OCI-LY3 (cell line): ENCODE measurements around the gene SNAI1.
"Not testable (repeated sequence)": the region's sequence is repeated elsewhere in the genome, so short reads cannot be mapped to it uniquely, and the experiment has no call there.

Source experiments
- H2AFZ ChIP-seq: fragments of 200-600, 300-600 bp; shearing (Covaris generic); 2 replicates; pipeline ENCODE4 v1.6.0; 2014; ENCODE audit warnings: antibody characterized with exemption, low read depth, low read length
- H3K27ac ChIP-seq: fragments of 200-600, 300-600 bp; sonication (generic); 2 replicates; pipeline ENCODE4 v1.5.1; 2014; ENCODE audit warnings: mild to moderate bottlenecking, low read length, moderate library complexity, mixed read lengths
- H3K27me3 ChIP-seq: fragments of 200-600, 300-600 bp; sonication (generic); 2 replicates; pipeline ENCODE4 v1.6.1; 2014; ENCODE audit warnings: low read depth, low read length, mixed read lengths
- H3K36me3 ChIP-seq: fragments of 200-600, 300-600 bp; sonication (generic); replicated peaks from 2 replicates; pipeline ENCODE3; 2014; ENCODE audit warnings: low read depth, low read length, mixed read lengths
- H3K4me1 ChIP-seq: fragments of 300-600, 200-600 bp; sonication (generic); 2 replicates; pipeline ENCODE4 v1.6.1; 2014; ENCODE audit warnings: low read length, mixed read lengths
- H3K4me2 ChIP-seq: fragments of 200-600, 300-600 bp; sonication (generic); 2 replicates; pipeline ENCODE4 v1.6.1; 2014; ENCODE audit warnings: low read length, mixed read lengths
- H3K4me3 ChIP-seq: fragments of 300-600, 200-600 bp; sonication (generic); 2 replicates; pipeline ENCODE4 v1.5.1; 2014; ENCODE audit warnings: antibody characterized with exemption, mild to moderate bottlenecking, low read length, moderate library complexity
- H3K79me2 ChIP-seq: fragments of 300-600, 200-600 bp; shearing (Covaris generic); 2 replicates; pipeline ENCODE4 v1.6.1; 2014; ENCODE audit warnings: mild to moderate bottlenecking, low read length, mixed read lengths
- H3K9ac ChIP-seq: fragments of 300-600, 200-600 bp; shearing (Covaris generic); 2 replicates; pipeline ENCODE4 v1.6.0; 2014; ENCODE audit warnings: mild to moderate bottlenecking, low read length, moderate library complexity
- H3K9me3 ChIP-seq: fragments of 200-600, 300-600 bp; shearing (Covaris generic); 2 replicates; pipeline ENCODE4 v1.6.1; 2014; ENCODE audit warnings: low read length, mixed read lengths; ENCODE audit not compliant: insufficient read depth
- H4K20me1 ChIP-seq: fragments of 200-600, 300-600 bp; sonication (generic); 2 replicates; pipeline ENCODE4 v1.6.1; 2016; ENCODE audit warnings: low read length, mixed read lengths; ENCODE audit not compliant: insufficient read depth
- CTCF ChIP-seq: fragments of 200-600, 300-600 bp; sonication (generic); IDR thresholded peaks from 2 replicates; pipeline ENCODE4 v1.5.1; 2014; ENCODE audit warnings: antibody characterized with exemption, low read length, low read depth
- EZH2phosphoT487 ChIP-seq: fragments of 200-600 bp; shearing (Covaris generic); IDR thresholded peaks from 2 replicates; pipeline ENCODE4 v1.6.1; 2018; ENCODE audit warnings: antibody characterized with exemption, mixed run types, low read depth

The SNAI1 gene

GRCh38 chr20:49948809-49949507, 33.8 kb upstream of the SNAI1 start:
- Histone ChIP-seq H2AFZ (no peak overlapping the region), H4K20me1 (no peaks in the 10 kb centered on the region), H3K79me2 (peaks cover 32% of the 10 kb centered on the region), H3K9ac (no peak overlapping the region), H3K27ac (no peak overlapping the region), H3K27me3 (no peaks in the 10 kb centered on the region), H3K4me1 (no peaks in the 10 kb centered on the region), H3K4me3 (no peak overlapping the region), H3K36me3 (peaks cover 80% of the 10 kb centered on the region), H3K4me2 (no peak overlapping the region), H3K9me3 (no peaks in the 10 kb centered on the region)
- TF ChIP-seq EZH2phosphoT487 (no peak), CTCF (no peak)

- Histone ChIP-seq H3K27me3 (no peaks in the 10 kb centered on the region), H3K4me1 (no peaks in the 10 kb centered on the region), H3K36me3 (peaks cover 74% of the 10 kb centered on the region), H3K4me2 (no peak overlapping the region), H3K27ac (no peak overlapping the region), H4K20me1 (no peaks in the 10 kb centered on the region), H2AFZ (no peak overlapping the region), H3K9ac (no peak overlapping the region), H3K79me2 (peaks cover 15% of the 10 kb centered on the region), H3K4me3 (no peak overlapping the region), H3K9me3 (no peaks in the 10 kb centered on the region)
- no peak for TF ChIP-seq CTCF
- TF ChIP-seq EZH2phosphoT487, result no peak
Observed at GRCh38 chr20:49951151-49951550, 31.6 kb upstream of the SNAI1 start.

GRCh38 chr20:49955167-49955566, 27.6 kb upstream of the SNAI1 start:
- peaks cover 64% of the 10 kb centered on the region for H3K36me3 ChIP-seq
- H3K9ac ChIP-seq, result no peak overlapping the region
- H3K4me1 ChIP-seq, result peaks cover 34% of the 10 kb centered on the region
- no peaks in the 10 kb centered on the region for H3K79me2 ChIP-seq
- no peak overlapping the region for H2AFZ ChIP-seq
- no peaks in the 10 kb centered on the region for H3K9me3 ChIP-seq
- H3K4me3 ChIP-seq, result no peak overlapping the region
- H3K27me3 ChIP-seq, result no peaks in the 10 kb centered on the region
- no peak overlapping the region for H3K27ac ChIP-seq
- TF ChIP-seq EZH2phosphoT487 (no peak), CTCF (no peak)
- no peaks in the 10 kb centered on the region for H4K20me1 ChIP-seq
- H3K4me2 ChIP-seq, result no peak overlapping the region

GRCh38 chr20:49955830-49956396, 26.9 kb upstream of the SNAI1 start:
- not testable (repeated sequence) for H3K79me2 ChIP-seq, H3K27ac ChIP-seq, H3K4me3 ChIP-seq, H3K9ac ChIP-seq, H3K9me3 ChIP-seq, H3K4me2 ChIP-seq, H3K27me3 ChIP-seq, H4K20me1 ChIP-seq, H2AFZ ChIP-seq
- Histone ChIP-seq H3K4me1 (peaks cover 34% of the 10 kb centered on the region), H3K36me3 (peaks cover 60% of the 10 kb centered on the region)
